Lower leg skin (tissue), 3 donors: Measurements from ENCODE around the gene PRKCE.

Experiments
- CTCF ChIP-seq, 3 donors: fragments of 450-650 bp; IDR thresholded peaks; one replicate each; pipeline ENCODE4 v1.5.1; 2016; ENCODE audit warnings: antibody characterized with exemption in 3 of 3, mild to moderate bottlenecking in 3 of 3, moderate library complexity in 2 of 3
- POLR2A ChIP-seq, 2 donors: fragments of 450-650 bp; IDR thresholded peaks; one replicate each; pipeline ENCODE4 v1.6.1; 2016 to 2017; ENCODE audit warnings: antibody characterized with exemption in 2 of 2, mild to moderate bottlenecking in 1 of 2, moderate library complexity in 1 of 2

DNA sequence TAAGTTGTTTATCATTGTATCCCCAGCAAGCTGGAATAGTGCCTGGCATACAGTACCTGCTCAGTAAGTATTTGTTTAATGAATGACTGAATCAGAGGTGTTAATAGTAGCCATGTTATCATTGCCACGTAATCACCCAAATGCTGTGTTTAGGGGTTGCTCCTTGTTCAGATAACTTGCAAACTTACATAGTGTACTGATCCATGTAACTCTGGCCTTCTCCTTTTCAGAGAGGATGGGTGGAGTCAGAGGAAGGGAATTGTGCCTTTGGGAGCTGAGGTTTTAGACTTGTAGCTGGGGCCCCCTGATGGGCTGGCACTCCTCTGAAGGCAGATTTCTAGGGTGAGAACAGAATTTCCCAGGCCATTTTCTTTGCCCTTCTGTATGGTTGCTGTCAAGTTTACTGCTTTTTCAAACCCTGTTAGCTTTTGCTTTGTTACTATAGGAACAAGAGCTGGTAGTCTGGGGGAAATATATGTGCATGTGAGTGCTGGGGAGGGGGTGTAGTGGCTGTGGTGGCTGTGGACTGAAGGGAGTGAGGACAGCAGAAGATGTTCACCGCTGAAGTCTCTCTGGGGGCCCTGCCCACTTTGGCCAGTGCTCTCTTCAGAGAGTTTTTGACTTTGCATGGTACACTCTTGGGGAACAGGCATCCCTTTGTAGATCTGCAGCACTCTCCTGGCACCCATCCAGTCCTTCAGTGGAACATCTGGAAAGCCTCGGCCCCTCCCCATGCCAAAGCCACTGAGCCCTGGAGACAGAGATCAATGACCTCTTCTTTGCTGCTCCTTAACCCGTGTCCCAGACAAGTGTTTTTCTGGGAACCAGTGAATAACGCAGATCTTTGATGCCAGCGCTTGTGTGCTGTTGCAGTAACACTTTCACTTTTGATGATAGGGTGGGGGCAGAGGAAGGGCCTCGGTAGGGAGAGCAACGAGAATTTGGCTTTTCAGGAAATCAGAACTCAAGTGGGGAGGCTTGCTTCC, 209.0 kb downstream of the PRKCE start:
- TF ChIP-seq CTCF (IDR thresholded peaks at IDR 0.05) (no peak), POLR2A (IDR thresholded peaks at IDR 0.05) (no peak)
